Measurements from ENCODE around the gene B4GALT4. TPM values are rescaled to one million over a fixed set of nuclear protein-coding genes. Genes with fewer than 3 reads are reported as not detected.

The B4GALT4 gene
- total RNA-seq, 1 experiment from 2014 or later = 46.5 TPM

DNA sequence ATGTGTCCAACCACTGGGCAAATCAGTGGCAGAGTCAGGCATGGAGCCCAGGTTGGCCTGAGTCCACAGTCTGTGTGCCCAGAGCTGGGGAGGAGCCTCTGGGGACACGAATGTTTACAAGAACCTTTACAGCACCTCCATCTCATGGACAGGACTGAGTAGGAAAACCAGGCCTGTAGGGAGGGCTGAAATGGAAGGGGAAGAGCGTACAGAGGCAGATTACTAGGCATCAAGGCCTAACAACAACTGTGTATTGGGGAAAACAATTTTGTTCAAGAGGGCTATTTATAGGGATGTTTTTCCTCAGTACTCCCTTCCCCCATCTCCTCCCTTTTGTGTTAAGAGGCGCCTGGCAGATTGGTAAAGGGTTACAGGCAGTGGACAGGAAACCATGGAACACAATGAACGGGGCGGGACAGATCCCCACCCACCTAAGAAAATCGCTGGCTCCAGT is 38.5 kb upstream of the B4GALT4 start:
- Histone ChIP-seq H3K9ac (ENCODE audit: extremely low read depth, insufficient read length, low read length) (no peak overlapping the region), H3K4ac (ENCODE audit: low read depth, low read length) (no peak overlapping the region), H2AFZ (ENCODE audit: low read length) (peak overlapping the region; percentile 36), H3K56ac (ENCODE audit: insufficient read length, low read depth, low read length) (no peak overlapping the region), H3K79me2 (ENCODE audit: insufficient read depth, low read length) (no peaks in the 10 kb centered on the region), H2AK5ac (ENCODE audit: insufficient read length, low read length) (no peak overlapping the region), H4K8ac (replicated peaks; ENCODE audit: insufficient read length, low read depth, low read length) (no peak overlapping the region), H4K91ac (ENCODE audit: insufficient read length, low read depth, low read length) (no peak overlapping the region), H2BK15ac (ENCODE audit: low read depth, low read length) (no peak overlapping the region), H3K14ac (ENCODE audit: insufficient read depth, low read length) (no peak overlapping the region), H2BK120ac (ENCODE audit: low read depth, low read length, poor library complexity, severe bottlenecking) (no peak overlapping the region), H3K23me2 (ENCODE audit: insufficient read length, low read depth, low read length, poor library complexity, severe bottlenecking) (no peaks in the 10 kb centered on the region), H4K5ac (ENCODE audit: insufficient read length, low read depth, low read length) (no peak overlapping the region), H3K27me3 (ENCODE audit: insufficient read depth, low read length) (no peaks in the 10 kb centered on the region), H3K4me2 (ENCODE audit: insufficient read depth, insufficient read length, low read length) (no peak overlapping the region), H3K23ac (ENCODE audit: insufficient read length, low read depth, low read length) (no peak overlapping the region), H4K20me1 (ENCODE audit: control insufficient read depth, insufficient read depth, insufficient read length) (no peaks in the 10 kb centered on the region), H3K27ac (ENCODE audit: insufficient read length, low read depth, low read length) (no peak overlapping the region), H3T11ph (ENCODE audit: low read length) (no peak overlapping the region), H3K79me1 (ENCODE audit: insufficient read depth, low read depth, low read length, poor library complexity, severe bottlenecking) (no peaks in the 10 kb centered on the region), H2BK20ac (ENCODE audit: low read depth, low read length, poor library complexity, severe bottlenecking) (no peak overlapping the region), H2BK12ac (ENCODE audit: insufficient read length, low read depth, low read length) (no peak overlapping the region), H3K9me3 (ENCODE audit: control insufficient read depth, low read depth, low read length) (peaks cover 7% of the 10 kb centered on the region), H3K4me1 (ENCODE audit: insufficient read depth, low read length) (no peaks in the 10 kb centered on the region; the same call in 1 of the 2 replicates), H2BK5ac (ENCODE audit: insufficient read length, low read length) (no peak overlapping the region), H3K18ac (ENCODE audit: insufficient read length, low read depth, low read length) (no peak overlapping the region)
- Mint-ChIP-seq H3K9me3 (peaks cover 25 to 26% of the 10 kb centered on the region in 2 experiments), H3K27me3 (ENCODE audit: low read depth) (no peaks in the 10 kb centered on the region), H3K27ac (peak overlapping the region in 1 of 3 experiments; percentile 87; a peak in 1 of 7 replicates), H3K4me3 (no peak overlapping the region), H3K36me3 (ENCODE audit: insufficient read depth in 1 of 3, low read depth in 3 of 3) (peaks cover 15 to 28% (median 15%) of the 10 kb centered on the region in 3 experiments), H3K4me1 (peaks cover 12 to 13% of the 10 kb centered on the region in 2 experiments)
- no CpG with 5 or more reads among the region's 6 CpGs for WGBS (ENCODE audit: extremely low coverage, insufficient read length, low lambda C conversion rate)
- TF ChIP-seq, protein P1, sequence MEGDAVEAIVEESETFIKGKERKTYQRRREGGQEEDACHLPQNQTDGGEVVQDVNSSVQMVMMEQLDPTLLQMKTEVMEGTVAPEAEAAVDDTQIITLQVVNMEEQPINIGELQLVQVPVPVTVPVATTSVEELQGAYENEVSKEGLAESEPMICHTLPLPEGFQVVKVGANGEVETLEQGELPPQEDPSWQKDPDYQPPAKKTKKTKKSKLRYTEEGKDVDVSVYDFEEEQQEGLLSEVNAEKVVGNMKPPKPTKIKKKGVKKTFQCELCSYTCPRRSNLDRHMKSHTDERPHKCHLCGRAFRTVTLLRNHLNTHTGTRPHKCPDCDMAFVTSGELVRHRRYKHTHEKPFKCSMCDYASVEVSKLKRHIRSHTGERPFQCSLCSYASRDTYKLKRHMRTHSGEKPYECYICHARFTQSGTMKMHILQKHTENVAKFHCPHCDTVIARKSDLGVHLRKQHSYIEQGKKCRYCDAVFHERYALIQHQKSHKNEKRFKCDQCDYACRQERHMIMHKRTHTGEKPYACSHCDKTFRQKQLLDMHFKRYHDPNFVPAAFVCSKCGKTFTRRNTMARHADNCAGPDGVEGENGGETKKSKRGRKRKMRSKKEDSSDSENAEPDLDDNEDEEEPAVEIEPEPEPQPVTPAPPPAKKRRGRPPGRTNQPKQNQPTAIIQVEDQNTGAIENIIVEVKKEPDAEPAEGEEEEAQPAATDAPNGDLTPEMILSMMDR (conservative IDR thresholded peaks at IDR 0.05) = no peak
- no peak for DNase-seq
